NCI-H82 treated with DMSO at 0.1 percent for 48 hours (cell line): ENCODE results near the gene DPF3.
"Not testable (repeated sequence)": the region's sequence is repeated elsewhere in the genome, so short reads cannot be mapped to it uniquely, and the experiment has no call there.

Experiments
- DNase-seq: peaks from one replicate; lab custom pipeline; 2025; ENCODE audit not compliant: unreplicated experiment; lab: John Stamatoyannopoulos, UW

Gene DPF3

DNA sequence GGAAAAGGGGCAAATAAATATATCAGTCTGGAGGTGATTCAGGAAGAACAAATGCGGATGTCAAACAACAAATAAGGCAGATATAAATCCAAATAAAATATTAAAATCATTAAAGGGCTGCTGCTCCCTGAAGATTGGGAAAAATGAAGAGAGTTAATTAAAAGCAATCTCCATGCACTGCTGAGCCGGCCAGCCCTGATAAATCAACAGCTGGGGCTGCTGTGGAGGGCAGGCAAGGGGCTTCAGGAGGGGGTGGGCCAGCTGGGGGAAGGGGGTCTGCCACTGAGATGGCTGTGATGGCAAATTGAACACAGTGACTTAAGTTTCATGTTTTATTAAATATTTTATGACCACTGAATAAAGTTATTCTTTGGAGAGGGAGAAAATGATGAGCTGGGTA, 12.4 kb downstream of the DPF3 start:
- DNase-seq: no peak

DNA sequence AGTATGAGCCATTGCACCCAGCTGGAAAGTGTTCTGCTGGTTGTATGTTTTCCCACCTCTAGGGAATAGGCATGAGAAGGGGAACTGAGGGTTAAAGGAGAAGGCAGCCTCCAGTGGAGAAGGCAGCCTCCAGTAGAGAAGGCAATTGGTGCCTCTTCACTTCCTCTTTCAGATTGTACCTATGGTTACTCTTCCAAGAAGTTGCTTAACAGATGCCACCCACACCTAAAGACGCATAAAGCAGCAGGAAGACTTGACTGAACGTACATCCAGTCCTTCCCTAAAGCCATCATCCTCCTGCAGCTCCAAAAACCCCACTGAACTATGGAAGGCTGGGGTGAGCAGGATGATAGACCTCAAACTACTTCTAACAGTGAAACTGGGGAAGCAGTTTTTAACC, 13.1 kb downstream of the DPF3 start:
- no peak for DNase-seq

- DNase-seq: no peak
These were observed 13.7 kb downstream of the DPF3 start for GRCh38 chr14:72880164-72880563.

DNA sequence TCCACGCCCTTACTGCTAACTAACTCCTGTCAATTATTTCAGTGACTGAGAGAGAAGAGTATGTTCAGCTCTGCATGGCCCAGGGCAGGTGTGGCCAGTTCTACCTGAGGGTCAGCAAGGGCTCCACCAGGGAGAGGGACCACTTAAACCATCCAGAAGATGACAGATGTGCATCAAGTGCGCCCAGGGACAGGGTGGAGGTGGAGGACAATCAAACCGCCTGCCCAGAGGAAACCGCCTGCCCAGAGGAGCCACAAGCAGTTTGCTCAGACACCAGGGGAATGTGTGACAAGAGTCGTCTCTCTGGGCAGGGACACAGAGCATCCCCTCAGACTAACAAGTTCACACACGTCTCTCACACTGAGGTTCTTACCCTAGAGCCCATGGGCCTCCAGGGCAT, 14.5 kb downstream of the DPF3 start:
- DNase-seq: no peak

- DNase-seq: no peak
These were observed 15.2 kb downstream of the DPF3 start for GRCh38 chr14:72878746-72879145.

GRCh38 chr14:72876710-72877063, 17.2 kb downstream of the DPF3 start:
- no peak for DNase-seq

GRCh38 chr14:72876005-72876709, 17.7 kb downstream of the DPF3 start:
- no peak for DNase-seq

- DNase-seq: not testable (repeated sequence)
These were observed 23.0 kb downstream of the DPF3 start for GRCh38 chr14:72870878-72871277.

- DNase-seq: no peak
These were observed 24.2 kb downstream of the DPF3 start for GRCh38 chr14:72869407-72870329.

GRCh38 chr14:72868500-72868899, 25.4 kb downstream of the DPF3 start:
- DNase-seq: no peak

GRCh38 chr14:72864712-72865365, 29.1 kb downstream of the DPF3 start:
- DNase-seq: no peak

DNA sequence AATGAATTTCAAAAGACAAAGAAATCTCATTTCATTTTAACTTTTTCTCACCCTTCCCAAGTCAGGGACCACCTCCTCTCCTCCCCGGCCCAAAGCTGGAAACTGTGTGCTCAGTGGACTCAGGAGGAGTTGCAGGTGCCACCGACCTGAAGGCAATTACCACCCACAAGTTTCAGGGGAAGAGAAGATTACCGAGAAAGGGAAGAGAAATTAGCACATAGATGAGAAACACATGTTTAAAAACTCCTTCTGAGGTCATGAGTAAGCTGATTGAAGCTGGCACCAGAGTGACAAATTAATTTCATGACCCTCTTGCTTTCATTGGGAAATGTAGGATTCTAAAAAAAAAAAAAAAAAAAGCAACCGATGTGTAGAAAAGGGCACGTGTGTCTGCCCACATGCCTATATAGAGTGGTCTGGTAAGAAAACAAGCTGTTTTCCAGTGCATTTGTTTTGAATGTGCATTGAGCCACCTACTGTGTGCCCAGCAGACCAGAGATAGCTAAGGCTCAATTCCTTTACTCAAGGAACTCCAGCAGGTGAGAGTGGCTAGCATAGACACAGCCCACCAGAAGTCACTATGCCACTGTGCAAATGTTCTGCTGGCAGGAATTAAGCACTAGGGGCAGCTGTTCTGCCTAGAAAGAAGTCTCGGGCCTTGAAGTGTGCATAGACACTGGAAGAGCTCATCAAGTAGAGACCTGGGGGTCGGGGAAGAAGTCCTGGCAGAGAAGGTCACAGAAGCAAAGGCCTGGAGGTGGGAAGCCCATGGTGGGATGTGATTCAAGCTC, 30.5 kb downstream of the DPF3 start:
- no peak for DNase-seq

GRCh38 chr14:72856530-72857266, 37.2 kb downstream of the DPF3 start:
- DNase-seq: no peak

- no peak for DNase-seq
These were observed 38.0 kb downstream of the DPF3 start for GRCh38 chr14:72855913-72856312.

DNA sequence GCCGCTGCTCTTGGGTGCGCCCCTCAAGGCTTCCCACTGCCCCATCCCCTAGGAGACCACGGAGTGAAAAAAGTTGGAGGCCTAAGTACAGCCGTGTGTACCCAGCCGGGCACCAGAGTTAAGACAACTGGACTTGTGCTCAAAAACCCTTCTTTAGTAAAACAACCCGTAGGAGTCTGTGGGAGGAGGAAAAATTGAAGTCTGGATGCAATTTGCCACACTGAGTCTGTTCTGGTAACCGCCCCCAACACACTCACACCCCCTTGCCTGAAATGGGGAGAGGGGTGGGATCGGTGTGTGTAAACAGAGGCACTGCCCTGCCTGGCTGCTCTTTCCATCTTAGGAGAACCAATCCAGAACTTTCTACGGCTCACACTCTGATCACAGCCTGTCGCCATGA, 41.7 kb downstream of the DPF3 start:
- no peak for DNase-seq

DNA sequence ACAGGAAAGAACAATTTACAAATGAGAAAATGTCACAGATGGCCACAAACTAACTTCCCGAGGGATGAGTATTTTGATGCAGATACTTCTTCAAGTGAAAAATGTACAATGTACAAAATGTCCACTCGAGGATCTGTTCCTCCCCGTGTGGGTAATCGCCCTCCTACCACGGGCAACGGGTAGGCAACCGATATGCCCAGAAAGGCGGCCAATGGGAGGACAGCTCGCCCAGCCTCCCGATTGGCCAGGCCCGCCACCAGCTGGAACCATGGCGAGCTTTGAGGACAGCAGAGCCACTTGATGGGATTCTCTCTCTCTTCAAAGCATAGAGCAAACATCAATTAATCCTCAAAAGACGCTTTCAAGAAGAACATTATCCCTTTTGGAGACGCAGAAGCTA, 42.3 kb downstream of the DPF3 start:
- no peak for DNase-seq

- no peak for DNase-seq
These were observed 43.5 kb downstream of the DPF3 start for GRCh38 chr14:72850360-72850759.

GRCh38 chr14:72849222-72849621, 44.7 kb downstream of the DPF3 start:
- DNase-seq: no peak

DNA sequence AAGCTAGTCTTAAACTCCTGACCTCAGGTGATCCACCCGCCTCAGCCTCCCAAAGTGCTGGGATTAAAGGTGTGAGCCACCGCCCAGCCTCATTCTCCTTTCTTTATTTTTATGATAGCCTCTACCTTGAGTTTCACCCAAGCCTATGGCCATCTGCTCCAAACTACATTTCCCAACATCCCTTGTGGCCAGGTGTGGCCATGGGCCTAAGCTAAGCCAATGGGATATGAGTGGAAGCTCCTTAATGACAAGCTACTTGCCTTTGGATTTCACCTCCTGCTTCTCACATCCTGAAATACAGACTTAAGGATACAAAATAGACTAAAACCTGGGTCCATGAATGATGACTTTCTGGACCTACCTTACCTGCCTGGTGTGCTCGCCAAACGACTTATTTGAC, 46.2 kb downstream of the DPF3 start:
- DNase-seq: no peak

GRCh38 chr14:72845683-72846082, 48.2 kb downstream of the DPF3 start:
- DNase-seq: no peak
